AG04449 (cell line): Measurements from ENCODE around the gene ADRB1.

Experiments used
- CTCF ChIA-PET: fragments of 350-600 bp; formaldehyde crosslinking; extraction: SDS; loops from one replicate; lab custom pipeline; 2021; ENCODE audit warnings: antibody characterized with exemption; lab: Yijun Ruan, JAX
- POLR2A ChIA-PET: fragments of 400-600, 350-600 bp; formaldehyde crosslinking; extraction: SDS; loops from one replicate; lab custom pipeline; 2020; ENCODE audit warnings: antibody characterized with exemption, inconsistent platforms; lab: Yijun Ruan, JAX
- DNase-seq: peaks from one replicate; pipeline ENCODE4 v3.0.0-alpha.2; 2010; ENCODE audit warnings: low read depth, low spot score
- H3K4me3 ChIP-seq: 2 replicates; pipeline ENCODE4 v1.5.1; 2011; ENCODE audit warnings: low read depth, mild to moderate bottlenecking, control low read depth, low read length
- CTCF ChIP-seq: IDR thresholded peaks from one replicate; pipeline ENCODE4 v1.5.1; 2011; ENCODE audit warnings: mild to moderate bottlenecking, moderate library complexity, low read length, control low read depth, inconsistent platforms; ENCODE audit not compliant: insufficient read depth; ENCODE audit errors: missing control alignments

The ADRB1 gene

GRCh38 chr10:114024876-114025610 lies 18.6 kb upstream of the ADRB1 start:
- no peak for DNase-seq
- H3K4me3 ChIP-seq, result no peak overlapping the region
- no peak for TF ChIP-seq CTCF
- POLR2A ChIA-PET, result no interaction called here
- CTCF ChIA-PET, result no interaction called here

GRCh38 chr10:114025611-114026130 lies 18.0 kb upstream of the ADRB1 start:
- TF ChIP-seq CTCF, result no peak
- ChIA-PET POLR2A (no interaction called here), CTCF (no interaction called here)
- DNase-seq, result no peak
- H3K4me3 ChIP-seq, result no peak overlapping the region

DNA sequence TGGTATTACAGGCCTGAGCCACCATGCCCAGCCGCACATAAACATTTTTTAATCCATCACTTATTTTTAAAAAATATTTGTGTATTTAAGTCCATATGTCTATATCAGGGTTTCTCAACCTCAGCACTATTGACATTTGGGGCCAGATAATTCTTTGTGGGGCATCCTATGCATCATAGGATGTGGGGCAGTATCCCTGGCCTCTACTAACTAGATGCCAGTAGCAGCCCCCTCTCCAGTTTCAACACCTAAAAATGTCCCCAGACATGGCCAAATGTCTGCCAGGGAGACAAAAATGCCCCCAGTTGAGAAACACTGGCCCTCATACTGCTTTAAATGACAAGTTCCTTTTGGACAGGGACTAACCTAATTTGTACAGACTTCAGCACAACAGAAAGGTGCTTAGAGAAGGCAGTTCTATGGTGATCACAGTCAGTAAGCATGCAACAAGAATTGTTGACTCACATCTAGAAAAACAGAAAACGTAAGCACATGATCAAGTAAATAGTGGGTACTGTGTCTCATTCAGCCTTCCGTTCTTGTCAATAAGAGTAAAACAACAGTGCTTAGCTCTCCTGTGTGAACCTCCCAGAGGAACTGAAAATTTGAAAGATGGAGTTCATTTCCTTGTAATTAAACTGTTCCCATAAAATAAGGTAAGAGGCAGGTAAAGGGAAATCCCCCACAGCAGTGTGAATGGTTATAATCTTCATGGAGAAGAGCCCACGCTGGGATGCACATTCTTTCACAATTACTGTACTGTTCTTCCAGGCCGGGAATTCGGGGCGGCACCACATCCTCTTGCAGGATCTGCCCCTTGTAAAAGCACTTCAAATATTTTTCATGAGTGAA lies 17.3 kb upstream of the ADRB1 start:
- no peak for TF ChIP-seq CTCF
- no peak for DNase-seq
- no peak overlapping the region; the same call in 1 of the 2 replicates for H3K4me3 ChIP-seq
- ChIA-PET POLR2A (no interaction called here), CTCF (no interaction called here)

GRCh38 chr10:114027041-114027394 lies 16.6 kb upstream of the ADRB1 start:
- TF ChIP-seq CTCF, result no peak
- ChIA-PET POLR2A (no interaction called here), CTCF (no interaction called here)
- no peak overlapping the region for H3K4me3 ChIP-seq
- no peak for DNase-seq

GRCh38 chr10:114027951-114028350 lies 15.7 kb upstream of the ADRB1 start:
- no peak for TF ChIP-seq CTCF
- DNase-seq, result no peak
- ChIA-PET POLR2A (no interaction called here), CTCF (no interaction called here)
- H3K4me3 ChIP-seq, result no peak overlapping the region

- H3K4me3 ChIP-seq, result no peak overlapping the region
- DNase-seq, result no peak
- ChIA-PET CTCF (no interaction called here), POLR2A (no interaction called here)
- no peak for TF ChIP-seq CTCF
These were observed 15.2 kb upstream of the ADRB1 start for GRCh38 chr10:114028425-114028824.
